Prostate gland (tissue), 2 donors: Measurements from ENCODE around the gene SOWAHD.
"Not testable (repeated sequence)": the region's sequence is repeated elsewhere in the genome, so short reads cannot be mapped to it uniquely, and the experiment has no call there.

Experiments
- POLR2AphosphoS5 ChIP-seq: sonication (generic); formaldehyde crosslinking; IDR thresholded peaks from one replicate; pipeline ENCODE4 v1.6.1; 2017; ENCODE audit warnings: antibody characterized with exemption
- TF ChIP-seq, protein P1 (sequence below), 4 experiments: fragments of 200-600 bp in 2 of 4; fragments of 450-650 bp in 2 of 4; sonication (generic) in 2 of 4; IDR thresholded peaks; 1 replicate in 3 of 4; 2 replicates in 1 of 4; pipeline ENCODE4 v1.5.1; 2016 to 2019; ENCODE audit warnings: antibody characterized with exemption in 4 of 4, mild to moderate bottlenecking in 2 of 4, moderate library complexity in 2 of 4

DNA sequence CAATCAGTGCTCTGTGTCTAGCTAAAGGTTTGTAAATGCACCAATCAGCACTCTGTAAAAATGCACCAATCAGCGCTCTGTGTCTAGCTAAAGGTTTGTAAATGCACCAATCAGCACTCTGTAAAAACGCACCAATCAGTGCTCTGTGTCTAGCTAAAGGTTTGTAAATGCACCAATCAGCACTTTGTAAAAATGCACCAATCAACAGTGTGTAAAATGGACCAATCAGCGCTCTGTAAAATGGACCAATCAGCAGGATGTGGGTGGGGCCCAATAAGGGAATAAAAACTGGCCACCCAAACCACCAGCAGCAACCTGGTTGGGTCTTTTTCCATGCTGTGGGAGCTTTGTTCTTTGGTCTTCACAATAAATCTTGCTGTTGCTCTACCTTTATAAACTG is 11.0 kb downstream of the SOWAHD start:
- TF ChIP-seq, protein P1, sequence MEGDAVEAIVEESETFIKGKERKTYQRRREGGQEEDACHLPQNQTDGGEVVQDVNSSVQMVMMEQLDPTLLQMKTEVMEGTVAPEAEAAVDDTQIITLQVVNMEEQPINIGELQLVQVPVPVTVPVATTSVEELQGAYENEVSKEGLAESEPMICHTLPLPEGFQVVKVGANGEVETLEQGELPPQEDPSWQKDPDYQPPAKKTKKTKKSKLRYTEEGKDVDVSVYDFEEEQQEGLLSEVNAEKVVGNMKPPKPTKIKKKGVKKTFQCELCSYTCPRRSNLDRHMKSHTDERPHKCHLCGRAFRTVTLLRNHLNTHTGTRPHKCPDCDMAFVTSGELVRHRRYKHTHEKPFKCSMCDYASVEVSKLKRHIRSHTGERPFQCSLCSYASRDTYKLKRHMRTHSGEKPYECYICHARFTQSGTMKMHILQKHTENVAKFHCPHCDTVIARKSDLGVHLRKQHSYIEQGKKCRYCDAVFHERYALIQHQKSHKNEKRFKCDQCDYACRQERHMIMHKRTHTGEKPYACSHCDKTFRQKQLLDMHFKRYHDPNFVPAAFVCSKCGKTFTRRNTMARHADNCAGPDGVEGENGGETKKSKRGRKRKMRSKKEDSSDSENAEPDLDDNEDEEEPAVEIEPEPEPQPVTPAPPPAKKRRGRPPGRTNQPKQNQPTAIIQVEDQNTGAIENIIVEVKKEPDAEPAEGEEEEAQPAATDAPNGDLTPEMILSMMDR (IDR thresholded peaks at IDR 0.05): not testable (repeated sequence)
- not testable (repeated sequence) for TF ChIP-seq POLR2AphosphoS5
